ENCODE results near the gene MOV10.
A peak's percentile ranks its signal among the peaks of the same experiment; 100 is the strongest.

MOV10 gene

DNA sequence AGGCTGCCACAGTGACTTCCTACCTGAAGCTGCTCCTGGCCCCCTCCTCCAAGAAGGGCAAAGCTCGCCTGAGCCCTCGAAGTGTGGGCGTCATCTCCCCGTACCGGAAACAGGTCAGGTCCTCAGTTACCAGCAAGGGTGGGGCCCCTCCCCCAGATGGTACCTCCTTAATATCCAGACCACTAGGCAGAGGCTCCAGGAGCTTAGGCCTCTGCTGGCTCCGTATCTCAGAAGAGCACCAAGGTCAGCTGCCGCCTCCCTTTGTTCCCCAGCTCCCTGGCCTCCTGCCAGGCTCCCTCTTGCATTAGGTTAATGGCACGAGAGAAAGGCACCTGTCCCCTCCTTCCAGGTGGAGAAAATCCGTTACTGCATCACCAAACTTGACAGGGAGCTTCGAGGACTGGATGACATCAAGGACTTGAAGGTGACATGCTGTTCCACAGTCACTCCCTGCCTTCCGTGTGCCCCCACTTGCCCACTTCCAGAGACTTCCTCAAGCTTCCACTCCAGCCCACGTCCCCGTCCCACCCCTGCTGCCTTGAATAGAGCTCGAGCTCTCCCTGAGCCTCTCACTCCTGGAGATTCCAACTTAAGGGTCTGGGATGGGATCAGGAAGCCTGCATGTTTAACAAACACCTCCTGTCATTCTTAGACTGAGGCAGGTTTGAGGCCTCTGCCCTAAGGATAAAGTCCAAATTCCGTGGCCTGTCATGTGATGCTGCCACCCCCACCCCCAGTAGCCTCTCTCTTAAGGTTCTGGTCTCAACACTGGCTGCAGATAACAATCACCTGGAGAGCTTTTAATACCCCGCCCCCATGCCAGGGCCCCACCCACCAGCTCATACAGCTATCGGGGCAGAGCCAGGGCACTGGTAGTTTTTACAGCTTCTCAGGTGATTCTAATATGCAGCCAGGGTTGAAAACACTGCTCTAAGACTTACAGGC is 24.2 kb downstream of the MOV10 start:
- peak; percentile 82 for DNase-seq (ENCODE audit: low spot score)

DNA sequence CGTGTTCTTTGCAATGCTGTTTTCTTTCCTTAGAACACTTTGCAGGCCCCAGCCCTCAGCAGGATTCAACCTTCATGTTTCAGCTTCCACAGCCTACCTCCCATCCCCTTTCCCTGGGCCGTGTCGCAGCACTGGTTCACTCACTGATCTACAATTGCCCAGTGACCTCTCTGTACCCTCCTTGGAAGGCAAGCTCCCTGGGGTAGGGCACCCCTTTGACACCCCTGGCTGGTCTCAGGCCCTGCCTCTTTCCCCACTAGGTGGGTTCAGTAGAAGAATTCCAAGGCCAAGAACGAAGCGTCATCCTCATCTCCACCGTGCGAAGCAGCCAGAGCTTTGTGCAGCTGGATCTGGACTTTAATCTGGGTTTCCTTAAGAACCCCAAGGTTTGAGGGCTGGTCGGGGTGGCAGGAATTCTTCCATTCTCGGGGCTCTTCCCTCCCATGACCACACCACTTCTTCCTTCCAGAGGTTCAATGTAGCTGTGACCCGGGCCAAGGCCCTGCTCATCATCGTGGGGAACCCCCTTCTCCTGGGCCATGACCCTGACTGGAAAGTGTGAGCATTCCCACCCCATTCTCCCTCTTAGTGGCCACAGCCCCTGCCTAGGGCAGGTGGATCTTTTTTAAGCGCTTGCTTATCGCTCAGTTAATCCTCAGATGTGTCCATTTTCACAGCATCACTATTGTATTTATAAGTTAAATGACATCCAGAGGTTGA is 25.1 kb downstream of the MOV10 start:
- no peak for DNase-seq (ENCODE audit: low spot score)

DNA sequence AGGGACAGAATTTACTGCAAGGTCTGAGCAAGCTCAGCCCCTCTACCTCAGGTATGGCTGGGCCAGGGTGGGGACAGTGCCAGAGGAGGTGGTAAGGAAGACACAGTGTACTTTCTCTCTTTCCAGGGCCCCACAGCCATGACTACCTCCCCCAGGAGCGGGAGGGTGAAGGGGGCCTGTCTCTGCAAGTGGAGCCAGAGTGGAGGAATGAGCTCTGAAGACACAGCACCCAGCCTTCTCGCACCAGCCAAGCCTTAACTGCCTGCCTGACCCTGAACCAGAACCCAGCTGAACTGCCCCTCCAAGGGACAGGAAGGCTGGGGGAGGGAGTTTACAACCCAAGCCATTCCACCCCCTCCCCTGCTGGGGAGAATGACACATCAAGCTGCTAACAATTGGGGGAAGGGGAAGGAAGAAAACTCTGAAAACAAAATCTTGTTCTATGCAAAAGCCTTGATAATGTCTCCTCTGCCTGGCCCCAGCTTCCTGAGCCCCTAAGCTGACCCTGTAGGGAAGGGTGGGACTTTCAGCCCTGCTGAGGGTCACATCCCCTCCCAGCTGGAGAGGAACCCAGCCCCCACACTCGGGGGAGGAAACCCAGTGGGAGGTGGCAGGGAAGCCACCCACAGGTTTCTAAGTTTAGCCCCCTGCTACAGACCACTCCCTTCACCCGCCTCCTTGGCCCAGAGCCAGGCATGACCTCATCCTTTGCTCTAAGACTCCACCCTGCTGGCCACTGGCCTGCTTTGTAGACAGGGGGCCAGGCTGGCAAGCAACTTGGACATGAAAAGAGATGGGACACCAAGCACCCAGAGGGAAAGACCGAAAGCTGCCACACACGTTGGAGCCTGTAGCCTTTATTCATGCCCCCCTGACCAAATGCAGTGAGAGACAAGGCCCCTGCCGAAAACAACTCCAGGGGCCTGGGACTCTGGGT is 26.1 kb downstream of the MOV10 start:
- peak; percentile 77 for DNase-seq (ENCODE audit: low spot score)

DNA sequence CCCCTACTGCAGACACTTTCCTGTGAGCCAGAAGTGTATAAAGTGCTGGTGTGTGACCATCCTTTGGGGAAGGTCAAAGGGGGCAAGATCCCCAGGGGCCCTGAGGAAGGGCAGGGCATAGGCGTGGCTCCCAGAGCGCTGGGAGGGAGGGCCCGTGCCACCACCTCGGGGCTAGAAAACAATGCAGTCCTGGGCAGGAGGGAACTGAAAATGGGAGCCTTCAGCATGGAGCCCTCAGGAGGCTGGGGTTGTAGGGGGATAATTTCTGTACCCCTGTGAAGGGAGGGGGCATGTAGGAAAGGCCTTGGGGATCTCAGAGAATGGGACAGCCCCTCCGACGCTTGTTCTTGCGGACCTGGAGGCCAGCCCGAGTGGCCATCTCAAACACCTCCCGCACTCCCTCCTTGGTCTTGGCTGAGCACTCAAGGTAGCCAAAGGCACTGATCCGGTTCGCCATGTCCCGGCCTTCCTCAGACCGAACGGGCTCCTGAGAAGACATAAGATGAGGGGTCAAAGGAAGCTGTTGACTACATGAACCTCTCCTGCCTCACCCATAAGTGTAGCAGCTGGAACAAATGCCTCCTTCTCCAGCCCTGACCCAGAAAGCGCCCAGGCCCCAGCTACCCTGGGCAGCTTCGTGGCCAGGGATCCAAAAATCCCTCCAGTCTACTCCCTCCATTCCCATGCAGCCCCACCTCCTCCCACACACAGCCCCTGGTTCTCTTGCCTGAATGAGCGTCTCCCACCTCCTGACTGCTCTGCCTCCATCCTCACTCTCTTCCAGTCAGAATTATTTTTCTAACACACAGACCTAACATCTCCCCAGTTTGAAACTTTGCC is 27.0 kb downstream of the MOV10 start:
- no peak for DNase-seq (ENCODE audit: low spot score)

DNA sequence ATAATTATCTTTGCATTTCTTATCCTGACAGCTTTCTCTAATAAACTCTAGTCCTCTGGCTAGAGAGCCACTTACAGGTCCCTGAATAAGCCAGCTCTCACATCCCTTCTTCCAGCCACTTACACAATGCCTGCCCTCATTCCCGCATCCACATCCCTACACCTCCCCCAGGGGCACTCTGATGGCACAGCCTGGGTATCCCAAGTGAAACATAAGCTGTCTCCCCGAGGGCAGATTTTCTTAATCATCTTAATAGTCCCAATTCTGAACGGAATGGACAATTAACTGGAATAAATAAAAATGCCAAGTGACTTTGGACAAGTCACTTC is 27.6 kb downstream of the MOV10 start:
- DNase-seq (ENCODE audit: low spot score), result no peak

DNA sequence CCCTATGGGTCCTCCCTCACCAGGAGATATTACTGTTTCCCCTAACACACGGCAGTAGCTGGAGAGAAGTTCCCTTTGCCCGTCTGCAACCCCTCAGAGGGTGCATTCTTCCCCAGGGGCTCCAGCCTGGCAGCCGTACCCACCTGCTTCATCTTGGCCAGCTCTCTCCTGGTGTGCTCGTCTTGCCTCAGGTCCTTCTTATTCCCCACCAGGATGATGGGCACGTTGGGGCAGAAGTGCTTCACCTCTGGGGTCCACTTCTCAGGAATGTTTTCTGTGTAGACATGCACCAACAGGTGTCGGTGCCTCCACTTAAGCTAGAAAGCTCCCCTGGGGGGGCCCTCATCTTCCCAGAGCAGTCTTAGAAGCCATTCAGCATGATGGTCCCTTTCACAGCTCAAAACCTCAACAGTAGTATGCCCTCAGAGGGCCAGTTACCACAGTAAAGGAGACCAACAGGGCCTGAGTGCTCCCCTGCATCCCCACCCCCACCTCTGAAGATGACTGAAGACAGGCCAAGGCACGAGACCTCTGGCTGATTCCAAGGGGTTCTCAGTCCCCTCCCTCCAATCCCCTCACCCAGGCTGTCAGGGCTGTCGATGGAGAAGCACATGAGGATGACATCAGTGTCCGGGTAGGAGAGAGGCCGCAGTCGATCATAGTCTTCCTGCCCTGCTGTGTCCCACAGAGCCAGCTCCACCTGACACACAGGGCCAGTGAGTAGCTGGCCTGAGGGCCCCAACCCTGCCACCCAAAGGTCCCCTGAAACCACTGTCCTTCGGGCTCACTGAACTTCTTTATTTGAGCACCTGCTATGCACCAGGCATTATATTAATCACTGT is 28.2 kb downstream of the MOV10 start:
- DNase-seq (ENCODE audit: low spot score), result no peak

DNA sequence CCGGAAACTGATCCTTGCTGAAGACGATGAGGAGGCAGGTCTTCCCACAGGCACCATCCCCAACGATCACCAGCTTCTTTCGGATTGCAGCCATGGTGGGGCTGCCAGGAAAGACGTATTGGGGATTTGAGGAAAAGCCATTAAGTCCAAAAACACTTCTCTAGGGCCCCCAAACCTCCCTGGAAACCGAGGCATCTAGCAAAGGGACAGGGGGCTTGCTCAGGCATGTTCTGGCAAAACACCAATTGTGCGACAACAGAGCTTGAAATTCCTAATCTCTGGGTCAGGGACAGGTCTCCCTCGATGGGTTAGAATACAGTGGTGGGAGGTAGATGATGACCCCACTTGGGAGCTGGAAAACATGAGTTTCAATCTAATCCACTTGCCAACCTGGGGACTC is 29.2 kb downstream of the MOV10 start:
- DNase-seq (ENCODE audit: low spot score), result no peak

DNA sequence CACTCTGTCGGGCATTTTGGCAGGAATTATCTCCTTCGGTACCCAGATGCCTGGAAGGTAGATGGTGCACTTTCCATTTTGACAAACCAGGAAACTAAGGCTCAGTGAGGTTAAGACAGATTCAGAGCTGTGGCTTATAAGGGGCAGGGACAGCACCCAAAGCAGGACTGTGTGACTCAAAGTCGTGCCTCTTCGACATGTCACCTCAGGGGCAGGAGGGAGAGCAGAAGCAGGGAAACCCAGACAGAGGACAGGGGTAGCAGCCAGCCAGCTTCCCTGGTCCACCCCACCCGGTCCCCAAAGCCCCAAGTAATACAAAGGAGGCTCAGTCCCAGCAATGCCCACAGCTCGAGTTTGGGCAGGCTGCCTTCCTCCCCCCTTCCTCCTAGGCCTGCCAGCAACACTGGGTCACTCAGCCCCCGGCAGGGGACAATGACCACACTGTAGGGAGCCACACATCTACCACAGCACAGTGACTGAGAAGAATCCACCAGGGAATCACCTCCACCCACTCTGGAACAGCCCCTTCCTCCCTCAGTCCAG is 30.0 kb downstream of the MOV10 start:
- DNase-seq (ENCODE audit: low spot score), result no peak

DNA sequence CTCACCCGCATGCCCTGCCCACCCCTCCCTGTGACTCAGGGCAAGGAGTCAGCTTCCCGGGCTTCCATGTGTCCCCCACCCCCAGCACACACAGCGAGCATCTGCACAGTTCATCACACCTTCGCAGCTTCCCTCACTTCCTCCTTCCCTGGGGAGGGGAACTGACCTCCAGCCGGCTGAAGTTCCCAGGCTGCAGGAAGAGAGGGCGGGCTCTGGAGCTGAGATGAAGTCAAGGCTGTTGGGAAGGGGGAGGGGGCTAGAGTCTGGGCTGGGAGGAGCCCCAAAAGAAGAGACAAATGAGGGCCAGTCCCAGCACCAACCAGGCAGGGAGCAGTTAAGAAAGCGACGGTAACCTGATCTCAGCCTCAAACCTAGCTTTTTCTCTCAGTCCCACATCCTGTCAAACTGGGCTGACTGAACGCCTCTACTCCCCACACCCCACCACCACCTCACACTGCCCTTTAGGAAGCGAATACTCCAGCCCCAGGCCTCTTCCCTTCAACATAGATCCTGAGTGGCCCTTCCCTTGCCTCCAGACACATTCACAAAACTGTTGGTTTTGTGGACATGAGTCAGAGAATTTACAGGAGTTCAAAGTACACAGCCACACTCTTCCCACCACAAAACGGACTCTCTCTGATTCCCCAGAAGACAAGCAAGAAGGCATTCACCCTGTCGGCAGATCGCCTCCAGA is 30.6 kb downstream of the MOV10 start:
- DNase-seq (ENCODE audit: low spot score), result peak; percentile 86

DNA sequence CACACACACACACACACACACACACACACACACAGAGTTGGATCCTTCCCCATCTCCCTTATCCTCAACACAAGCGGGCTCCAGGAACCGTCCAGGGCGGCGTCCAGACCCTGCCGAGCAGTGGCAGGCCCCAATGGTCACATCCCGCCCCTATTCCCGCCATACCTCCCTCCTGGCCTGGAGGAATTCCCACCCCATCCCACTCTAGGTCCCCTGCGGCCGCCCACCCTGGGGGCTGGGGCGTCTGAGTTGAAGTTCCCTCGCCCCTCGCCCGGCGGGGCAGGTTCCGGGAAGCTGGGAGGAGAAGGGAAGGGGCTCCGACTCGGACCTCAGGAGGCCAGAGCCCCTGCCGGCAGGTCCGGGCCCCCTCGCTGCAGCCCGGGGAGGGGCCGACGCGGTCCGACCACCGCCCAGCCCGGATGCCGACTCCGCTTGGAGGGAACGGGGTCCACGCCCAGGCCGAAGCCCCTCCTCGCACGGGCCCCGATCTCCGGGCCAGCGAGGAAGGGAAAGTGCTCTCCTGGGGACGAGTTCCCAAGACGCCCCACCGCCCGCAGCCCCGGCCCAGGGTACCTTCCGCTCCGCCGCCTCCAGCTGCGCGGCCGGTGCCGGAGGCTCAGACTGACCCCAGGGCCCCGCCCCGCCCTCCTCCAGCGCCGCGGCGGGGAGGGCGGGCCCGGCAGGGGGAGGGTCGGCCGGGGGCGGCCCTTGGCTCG is 32.2 kb downstream of the MOV10 start, which contains the start of gene RHOC:
TSS of gene RHOC (minus strand) at position 623 of the 716 bp plus-strand sequence. CDS start 3,328 bp downstream, outside the sequence.
- peak; percentile 71 for DNase-seq (ENCODE audit: low spot score)

DNA sequence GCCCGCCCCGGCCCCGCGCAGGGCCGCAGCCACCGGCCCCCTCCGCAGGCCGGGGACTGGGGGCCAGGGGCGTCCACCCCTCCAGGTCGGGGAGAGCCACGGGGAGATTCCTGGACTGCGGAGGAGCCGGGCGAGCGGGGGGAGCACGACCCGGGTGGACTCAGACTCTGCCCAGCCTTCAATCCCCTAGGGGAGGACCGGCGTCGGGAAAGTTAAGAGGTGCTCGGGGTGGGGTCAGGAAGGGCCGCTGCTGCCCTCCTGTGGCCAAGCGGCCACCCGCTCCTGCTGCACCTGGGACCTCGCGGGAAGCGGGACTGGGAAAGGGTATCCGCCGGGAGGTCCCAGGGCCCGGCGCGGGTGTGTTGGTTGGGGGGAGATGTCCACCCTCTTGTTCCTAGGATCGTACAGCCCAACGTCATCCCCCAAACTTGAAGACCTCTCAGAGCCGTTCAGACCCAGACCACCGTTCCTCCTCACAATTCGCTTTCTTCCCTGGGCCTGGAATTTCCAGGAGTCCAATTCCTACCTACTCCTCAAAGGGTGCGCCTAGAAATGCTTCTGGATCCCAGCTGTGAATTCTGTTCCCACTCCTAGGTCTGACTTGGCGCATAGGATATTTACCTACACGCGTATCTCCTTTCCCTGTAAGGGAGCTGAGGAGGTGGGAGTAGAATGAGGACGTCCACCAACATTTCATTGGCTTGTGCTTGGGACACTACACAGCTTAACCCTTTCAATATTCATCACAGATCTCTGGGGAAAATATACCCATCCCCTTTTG is 33.0 kb downstream of the MOV10 start:
- peak; percentile 88 for DNase-seq (ENCODE audit: low spot score)

DNA sequence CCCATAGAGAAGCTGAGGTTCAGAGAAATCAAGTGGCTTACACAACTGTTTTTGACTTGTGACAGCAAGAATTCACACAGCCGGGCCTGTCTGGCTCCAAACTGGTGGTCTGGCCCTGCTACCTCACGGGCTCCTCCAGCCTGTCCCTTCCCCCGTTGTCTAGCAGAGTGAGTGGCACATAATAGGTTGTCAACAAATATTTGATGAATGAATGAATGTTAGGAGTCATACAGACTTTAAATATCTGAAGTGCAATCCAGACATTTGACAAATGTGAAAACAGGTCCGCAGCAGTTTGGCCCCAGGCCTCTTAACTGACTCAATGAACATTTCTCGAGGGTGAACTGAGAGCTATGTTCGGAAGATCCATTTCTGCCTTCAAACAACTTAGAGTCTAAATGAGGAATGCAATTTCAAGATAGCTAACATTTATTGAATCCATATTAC is 33.6 kb downstream of the MOV10 start:
- no peak for DNase-seq (ENCODE audit: low spot score)

DNA sequence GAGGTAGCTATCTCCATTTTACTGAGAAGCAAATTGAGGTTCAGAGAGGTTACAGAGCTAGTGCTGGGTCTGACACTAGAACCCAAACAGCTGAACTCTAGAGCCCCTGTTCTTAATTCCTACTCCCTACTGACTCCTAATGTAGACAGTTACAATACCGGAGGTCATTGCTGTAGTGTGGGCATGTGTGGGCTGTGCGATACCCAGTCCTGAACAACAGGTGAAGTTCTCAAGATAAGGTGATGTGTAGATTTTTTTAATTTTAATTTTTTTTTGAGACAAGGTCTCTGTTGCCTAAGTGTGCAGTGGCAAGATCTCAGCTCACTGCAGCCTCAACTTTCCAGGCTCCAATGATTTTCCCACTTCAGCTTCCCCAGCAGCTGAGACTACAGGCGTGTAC is 34.0 kb downstream of the MOV10 start:
- no peak for DNase-seq (ENCODE audit: low spot score)

DNA sequence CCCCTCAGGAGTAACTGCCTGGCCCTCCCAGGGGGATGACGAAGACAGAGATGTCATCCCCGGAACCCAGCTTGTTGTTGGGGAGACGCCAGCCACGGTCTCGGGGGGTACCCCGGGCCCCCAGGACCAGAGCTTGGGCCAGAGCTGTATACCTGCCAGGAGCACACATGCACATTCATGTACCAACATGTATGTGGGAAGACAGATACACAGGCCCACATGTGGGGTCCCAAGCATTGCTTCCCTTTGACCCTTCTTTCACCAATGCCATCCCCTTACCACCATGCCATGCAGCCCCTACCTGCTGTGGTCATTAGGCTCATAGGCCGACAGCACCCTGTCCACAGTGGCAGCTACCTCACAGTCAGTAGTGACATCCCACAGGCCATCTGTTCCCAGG is 35.7 kb downstream of the MOV10 start:
- no peak for DNase-seq (ENCODE audit: low spot score)

DNA sequence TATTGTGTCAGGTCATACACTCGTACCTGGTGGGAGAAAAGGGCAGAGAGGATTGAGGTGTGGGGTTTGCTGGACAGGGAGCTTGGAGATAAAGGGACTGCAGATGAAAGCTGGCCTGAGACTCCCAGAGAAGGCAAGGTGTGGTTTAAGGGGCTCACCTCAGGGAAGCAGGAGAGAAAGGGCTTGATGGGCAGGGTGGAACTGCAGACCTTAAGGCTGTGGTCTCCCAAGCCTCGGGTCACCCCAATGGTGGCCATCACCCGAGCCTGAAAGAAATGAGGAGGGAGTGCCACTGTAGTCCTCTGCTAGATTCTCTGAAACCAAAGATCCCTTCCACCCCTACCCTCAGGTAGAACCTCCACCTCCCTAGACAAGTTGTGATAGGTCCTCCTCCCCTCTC is 36.1 kb downstream of the MOV10 start:
- DNase-seq (ENCODE audit: low spot score), result no peak

DNA sequence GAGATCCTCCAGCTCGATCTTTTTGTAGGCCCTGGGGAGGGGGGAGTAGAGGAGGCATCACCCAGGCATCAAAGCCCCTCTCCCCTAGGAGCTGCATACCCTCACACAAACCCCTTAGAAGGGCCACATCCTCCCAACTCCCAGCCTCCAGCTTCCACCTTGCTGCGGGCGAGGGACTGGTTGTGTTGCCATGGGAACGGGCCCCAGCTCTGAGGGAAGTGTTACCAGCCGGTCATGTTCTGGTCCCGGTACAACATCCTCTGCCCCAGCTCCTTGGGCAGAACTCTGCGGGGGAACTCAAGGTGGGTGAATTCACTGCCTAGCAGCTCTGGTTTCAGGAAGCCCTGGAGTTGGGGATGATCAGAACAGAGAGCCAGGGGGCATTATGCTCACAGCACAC is 36.6 kb downstream of the MOV10 start:
- DNase-seq (ENCODE audit: low spot score), result no peak

DNA sequence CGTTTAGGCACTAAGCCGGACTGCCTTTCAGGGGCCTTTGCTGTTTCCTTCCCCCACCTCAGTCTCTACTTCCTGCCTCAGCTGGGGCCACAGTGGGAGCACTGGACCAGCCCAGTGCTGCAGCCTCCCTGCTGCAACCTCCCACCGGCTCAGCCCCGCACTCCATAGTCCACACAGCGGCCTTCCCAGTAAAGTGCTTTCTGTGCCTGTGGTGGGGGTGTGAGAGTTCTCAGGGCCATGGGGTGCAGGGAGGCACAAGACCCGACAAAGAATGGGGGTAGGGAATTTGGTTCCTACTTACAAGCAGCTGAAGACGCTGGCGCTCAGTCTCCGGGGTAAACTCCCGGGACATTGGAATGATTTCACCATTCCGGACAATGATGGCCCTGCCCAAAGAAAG is 37.2 kb downstream of the MOV10 start:
- no peak for DNase-seq (ENCODE audit: low spot score)

DNA sequence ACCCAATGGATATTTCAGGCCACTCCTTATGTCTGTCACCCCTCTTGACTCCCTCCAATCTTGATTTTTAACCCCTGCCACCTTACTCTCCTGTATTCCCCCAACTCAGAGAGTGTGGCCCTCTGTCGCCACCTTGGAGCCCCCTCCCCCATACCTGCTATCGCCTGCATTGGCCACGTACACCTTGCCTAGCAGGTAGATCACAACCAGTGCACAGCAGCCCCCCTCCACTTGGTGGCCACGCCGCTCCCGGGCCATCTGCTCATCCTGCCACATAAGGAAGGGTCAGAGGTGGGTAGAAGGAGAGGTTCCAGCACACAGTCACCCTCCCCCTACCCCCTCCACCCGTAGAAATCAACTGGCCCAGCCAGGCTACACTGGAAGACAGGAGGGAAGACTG is 37.7 kb downstream of the MOV10 start:
- DNase-seq (ENCODE audit: low spot score), result no peak

Data from LoVo (cell line).